GM21367 (cell line): Measurements from ENCODE around the gene TTC9.
"Not testable (repeated sequence)": the region's sequence is repeated elsewhere in the genome, so short reads cannot be mapped to it uniquely, and the experiment has no call there.

Experiments used
- ATAC-seq: cut with Tn5 transposase; IDR thresholded peaks from one replicate; pipeline ENCODE4 v1.9.1; 2021; ENCODE audit not compliant: unreplicated experiment

Gene TTC9

DNA sequence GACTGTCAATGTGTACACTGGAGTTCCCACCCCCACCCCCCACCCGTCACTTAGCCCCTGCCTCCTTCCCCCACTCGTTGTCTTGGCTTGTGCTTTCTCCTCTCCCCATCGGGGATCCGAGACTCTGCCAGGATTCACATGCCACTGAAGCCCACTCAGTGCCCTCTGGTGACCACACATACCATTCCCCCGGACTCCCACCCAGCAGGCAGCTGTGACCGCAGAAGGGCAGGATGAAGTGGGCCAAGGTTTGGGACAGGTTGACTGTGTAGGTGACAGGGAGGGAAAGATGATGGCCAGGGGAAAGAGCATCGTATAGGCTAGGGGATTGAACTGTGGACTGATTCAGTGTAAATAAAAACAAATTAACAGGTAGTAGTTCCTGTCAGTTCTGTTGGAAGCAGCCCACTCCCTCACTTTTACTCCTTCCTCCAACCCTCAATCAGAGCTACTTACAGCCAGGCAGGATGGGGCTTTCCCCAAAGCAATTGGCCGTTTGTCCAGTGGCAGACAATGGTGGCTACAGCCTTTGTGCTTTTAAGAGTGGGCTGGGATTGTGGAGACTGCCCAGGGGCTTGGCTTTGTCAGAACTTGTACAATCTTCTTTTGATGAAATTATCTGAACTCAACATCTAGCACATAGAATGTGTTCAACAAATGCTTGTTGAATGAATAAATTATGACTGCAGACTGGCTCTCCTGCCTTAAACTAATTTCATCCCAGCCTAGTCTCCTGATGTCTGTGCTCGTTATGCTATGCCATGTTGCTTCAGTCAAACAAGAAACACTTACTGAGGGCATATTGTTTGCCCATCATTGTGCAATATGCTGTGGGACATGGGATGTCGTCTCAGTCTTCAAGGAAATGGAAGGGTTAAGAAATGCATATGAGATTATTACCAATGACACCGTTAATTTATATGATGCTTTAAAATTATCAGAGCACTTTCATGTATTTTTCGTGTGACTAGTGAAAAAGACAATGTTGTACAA is 30.2 kb downstream of the TTC9 start:
- no peak for ATAC-seq

DNA sequence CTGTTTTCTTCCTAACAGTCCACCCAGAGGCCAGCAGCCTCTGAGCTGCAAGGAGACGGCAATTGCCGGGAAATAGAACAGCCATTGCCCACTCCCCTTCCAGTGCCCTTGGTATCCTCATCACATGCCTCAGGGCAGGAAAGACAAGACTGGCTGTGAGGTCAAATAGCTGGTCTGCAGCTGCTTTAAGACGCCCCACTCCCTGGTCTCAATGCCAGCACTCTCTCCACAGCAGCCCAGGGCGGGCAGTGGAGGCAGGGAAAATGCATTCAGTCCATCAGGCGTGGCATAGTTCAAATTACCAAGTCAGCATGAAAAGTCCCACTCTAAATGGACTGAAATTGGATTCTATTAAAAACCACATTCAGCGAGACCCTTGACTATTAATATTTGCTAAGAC is 35.6 kb downstream of the TTC9 start:
- ATAC-seq: no peak

DNA sequence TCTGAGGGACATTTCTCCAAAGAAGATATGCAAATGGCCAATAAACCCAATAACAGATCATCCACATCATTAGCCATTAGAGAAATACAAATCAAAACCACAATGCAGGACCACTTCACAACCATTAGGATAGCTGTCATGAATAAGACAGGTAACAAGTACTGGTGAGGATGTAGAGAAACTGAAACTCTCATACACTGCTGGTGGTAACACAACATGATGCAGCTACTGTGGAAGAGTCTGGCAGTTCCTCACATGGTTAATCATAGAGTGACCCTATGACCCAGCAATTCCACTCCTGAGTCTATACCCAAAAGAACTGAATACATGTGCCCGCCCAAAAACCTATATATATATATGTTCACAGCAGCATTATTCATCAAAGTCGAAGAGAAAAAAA is 39.0 kb downstream of the TTC9 start:
- no peak for ATAC-seq

DNA sequence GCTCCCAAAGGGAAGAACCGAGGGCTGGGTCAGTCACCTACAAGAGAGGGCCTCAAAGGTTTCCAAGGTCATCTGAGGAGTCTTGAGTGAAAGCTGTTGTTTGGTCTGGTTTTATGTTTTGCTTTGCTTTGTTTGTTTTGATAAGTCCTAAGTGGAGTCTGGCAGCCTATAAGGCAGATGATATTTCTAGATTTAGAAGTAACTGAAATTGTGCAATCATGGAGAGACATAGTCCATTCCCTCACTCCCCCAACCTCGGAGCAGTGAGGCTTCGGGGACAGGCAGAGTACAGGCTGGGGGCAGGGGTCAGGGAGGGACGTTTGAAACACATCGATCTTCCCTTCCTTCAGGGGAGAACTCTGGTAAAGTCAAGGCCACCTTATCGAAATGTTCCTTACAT is 42.3 kb downstream of the TTC9 start:
- no peak for ATAC-seq

DNA sequence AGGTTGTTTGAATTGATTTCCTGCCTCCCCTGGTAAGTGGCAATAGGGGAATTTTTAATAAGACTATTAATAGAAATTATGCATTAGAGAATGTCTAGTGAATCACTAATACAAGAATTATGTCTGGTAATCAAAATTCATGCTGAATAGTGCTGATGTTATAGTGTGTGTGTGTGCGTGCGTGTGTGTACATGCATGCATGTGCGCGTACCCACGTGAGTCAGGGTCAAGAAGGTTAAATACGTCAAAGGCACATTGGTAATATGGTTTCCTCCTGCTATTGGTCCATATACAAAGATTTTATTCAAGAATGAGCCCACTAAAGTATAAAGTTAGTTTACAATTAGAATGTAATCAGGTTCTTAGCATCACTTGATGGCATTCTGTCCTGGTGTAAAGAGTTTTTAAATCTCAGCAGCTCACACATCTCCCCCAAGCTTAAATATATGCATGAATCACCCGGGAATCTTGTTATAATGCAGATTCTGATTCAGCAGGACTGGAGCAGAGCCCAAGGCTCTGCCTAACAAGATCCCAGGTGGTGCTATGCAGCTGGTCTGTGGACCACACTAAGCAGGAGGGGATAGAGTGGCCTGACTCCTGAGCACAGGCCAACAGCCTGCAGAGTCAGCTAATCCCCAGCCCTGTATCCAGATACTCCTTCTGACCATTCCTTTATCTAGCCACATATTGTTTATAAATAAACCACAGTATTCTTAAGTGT is 43.9 kb downstream of the TTC9 start:
- ATAC-seq: no peak

DNA sequence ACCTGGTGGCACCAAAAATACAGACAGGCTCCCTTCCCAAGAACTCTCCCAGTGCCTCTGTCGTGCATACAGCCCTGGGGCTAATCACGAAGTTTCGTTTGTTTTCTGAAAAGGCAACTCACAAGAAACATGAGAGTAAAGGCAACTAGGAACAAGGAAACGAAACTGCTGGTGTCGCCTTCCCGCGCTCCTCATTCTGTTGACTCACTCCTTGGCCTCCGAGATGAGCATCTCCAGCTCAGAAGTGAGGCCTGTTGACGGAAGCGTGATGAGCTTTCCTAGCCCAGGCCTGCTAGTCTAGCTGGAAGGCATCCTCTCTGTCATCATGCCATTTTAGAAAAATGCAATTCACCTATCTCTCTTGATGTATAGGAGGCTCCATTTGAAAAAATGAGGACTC is 50.5 kb downstream of the TTC9 start:
- ATAC-seq: no peak

DNA sequence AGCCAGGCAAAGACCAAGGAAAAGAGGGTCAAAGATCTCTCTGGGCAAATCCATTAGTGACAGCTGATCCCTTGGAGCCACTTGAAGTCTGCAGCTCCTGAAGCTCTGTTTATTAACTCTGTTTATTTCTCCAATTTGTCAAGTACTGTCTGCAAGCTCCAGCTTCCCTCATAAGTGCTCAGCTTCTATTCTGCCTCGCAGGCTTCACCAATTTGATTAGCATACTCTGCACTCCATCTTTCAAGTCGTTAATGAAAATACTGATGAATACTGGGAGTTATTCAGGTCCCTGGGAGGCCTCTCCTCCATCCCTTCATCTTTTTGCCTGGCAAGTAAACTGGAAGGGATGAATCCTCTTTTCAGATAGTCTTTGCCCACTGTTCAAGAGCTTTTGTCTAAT is 54.3 kb downstream of the TTC9 start:
- no peak for ATAC-seq

DNA sequence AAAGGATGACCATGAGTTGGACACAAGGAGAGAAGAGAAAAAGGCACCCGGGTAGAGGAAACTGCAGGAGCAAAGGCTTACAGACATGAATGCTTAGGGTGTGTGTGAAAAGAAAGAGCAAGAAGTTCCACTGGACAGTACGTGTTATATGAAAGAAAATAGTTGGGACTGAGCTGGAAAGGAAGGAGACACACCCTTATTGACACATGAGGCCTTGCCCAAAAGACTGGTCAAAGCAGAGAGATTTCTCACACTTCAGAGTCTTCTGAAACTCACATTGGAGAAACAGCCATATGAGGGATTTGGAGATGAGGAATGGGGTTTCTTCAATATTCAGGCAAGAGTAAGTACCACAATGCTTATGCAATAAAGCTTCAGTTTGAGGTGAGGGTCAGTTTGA is 56.0 kb downstream of the TTC9 start:
- no peak for ATAC-seq

DNA sequence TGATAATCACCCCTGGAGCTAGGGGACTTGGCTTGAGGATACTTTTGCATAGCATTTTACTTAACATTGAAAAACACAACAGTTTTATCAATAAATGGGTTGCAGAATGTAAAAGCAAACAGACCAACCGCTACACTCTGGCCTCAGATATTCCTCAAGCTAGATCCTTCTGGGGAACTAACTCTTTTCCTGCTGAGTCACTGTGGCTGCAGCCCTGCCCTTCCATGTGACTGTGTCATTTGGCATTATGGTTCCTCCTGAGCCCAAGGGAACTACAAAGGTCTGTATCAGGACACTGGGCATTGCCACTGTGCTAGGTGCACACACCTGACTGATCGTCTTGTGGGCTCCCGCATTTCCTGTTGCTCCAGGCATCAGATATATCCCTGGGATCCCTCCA is 56.6 kb downstream of the TTC9 start:
- ATAC-seq: no peak

DNA sequence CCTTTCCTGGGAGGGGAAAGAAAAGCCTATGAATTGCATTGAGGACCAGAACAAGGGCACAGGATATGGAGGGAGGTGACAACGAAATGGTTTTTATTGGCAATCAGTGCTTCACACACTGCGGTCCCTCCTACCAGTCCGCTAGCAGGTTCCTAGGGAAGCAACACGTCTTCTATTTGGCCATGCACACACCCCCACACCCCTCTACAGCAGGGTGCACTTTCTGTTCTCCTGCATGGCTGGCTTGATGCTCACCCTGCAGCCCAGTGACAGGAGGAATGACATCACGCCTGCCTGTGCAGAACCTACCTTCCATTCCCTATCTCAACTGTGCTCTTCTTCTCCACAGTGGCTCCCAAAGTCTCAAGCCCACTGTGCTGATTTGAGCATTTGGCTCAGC is 57.9 kb downstream of the TTC9 start:
- no peak for ATAC-seq

DNA sequence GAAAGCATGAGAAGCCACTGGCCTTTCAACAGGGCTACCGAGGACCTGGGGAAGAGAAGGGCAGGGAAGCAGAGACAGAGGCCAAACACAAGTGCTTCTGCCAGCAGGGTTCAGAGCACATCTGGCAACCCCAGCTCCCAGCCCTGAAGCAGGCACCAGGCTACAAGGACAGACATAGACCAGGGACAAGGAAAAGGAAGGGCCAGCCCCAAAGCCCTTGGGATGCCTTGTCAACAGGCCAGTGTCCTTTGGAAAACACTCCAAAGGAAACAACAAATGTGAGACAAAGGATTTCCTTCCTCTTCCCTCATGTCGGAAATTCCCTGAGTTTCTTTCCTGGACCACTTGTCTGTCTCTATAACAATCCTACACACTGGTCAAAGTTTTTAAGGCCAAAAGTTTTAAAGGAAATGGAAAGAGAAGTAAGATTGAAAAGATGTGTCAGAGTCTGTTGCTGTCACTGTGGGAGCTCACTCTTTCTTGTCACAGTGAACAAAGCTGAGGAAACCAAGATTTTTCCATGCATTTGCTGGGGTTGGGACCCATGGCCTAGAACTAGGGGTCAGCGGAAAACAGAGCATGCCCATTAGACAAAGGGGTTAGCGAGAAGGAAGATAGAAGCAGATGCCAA is 59.4 kb downstream of the TTC9 start:
- no peak for ATAC-seq

DNA sequence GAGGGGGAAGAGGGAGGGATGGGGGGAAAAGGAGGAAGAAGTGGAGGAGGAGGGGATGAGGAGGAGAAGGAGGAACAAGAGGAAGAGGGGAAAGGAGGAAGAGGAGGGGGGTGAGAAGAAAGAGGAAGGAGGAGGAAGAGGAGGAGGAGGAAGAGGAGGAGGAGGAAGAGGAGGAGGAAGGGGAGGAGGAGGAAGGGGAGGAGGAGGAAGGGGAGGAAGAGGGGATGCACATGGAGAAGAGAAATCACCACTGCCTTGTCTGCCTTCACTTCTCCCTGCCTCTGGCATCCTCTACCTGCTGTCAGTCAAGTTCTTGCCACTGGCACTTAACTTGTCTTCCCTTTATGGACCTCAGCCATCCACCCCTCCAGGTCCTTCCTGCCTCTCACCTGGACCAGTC is 59.9 kb downstream of the TTC9 start:
- no peak for ATAC-seq

DNA sequence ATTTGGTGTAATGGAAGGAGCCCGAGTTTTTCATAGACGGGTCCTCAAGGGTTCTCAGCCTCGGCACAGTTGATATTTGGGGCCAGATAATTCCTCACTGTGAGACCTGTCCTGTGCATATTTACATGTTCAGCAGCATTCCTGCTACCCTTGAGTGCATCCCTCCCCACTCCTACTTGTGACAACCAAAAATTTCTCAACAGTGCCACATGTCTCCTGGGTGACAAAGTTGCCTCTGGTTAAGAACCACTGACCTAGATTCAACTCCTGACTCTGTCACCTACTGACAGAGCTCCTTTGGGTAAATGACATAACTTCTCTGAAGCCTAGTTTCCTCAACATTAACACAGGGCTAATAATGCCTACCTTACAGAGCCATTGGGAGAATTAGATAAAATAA is 60.4 kb downstream of the TTC9 start:
- no peak for ATAC-seq

DNA sequence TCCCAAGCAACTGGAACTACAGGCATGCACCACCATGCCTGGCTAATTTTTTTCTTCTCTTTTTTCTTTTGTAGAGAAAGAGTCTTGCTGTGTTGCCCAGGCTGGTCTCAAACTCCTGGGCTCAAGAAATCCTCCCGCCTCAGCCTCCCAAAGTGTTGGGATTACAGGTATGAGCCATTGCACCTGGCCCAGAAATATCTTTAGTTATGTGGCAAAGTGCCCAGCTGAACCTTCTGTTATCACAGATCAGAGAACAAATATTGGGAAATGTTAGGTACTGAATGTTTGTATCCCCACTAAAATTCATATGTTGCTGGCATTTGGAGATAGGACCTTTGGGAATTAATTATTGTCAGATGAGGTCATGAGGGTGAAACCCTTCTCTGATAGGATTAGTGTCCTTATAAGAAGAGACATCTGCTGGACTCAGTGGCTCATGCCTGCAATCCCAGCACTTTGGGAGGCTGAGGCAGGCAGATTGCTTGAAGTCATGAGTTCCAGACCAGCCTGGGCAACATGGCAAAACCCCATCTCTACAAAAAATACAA is 62.0 kb downstream of the TTC9 start:
- not testable (repeated sequence) for ATAC-seq

DNA sequence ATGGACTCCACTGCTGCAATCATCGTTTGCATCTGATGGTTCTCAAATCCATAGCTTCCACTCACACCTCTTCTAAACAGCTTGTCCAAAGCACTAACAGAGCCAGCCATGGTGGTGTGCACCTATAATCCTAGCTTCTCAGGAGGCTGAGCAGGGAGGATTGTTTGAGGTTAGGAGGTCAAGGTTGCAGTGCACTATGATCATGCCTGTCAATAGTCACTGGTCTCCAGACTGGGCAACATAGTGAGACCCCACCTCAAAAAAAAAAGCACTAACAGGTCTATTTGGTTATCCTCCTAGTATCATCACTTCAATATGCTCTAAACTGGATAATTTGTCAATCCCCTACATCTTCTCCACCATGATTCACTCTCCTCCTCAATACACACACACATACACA is 63.2 kb downstream of the TTC9 start:
- no peak for ATAC-seq

DNA sequence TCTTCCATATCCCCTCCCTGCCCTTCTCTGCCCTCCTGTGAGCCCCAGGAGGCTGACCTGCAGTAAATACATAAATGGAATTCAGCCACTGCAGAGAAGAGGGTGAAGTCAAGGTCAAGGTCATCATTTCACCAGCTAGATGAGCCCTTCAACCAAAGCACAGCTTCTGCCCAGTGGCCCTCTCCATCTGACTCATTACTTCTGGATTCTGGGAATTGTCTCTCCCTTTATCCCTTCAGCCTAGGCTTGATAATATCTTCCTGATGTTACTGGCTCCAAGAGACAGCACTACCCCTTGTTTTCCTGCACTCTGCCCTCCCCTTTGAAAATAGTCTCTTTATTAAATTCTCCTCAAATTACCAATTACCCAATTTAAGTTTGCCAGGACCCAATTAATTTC is 64.5 kb downstream of the TTC9 start:
- no peak for ATAC-seq

DNA sequence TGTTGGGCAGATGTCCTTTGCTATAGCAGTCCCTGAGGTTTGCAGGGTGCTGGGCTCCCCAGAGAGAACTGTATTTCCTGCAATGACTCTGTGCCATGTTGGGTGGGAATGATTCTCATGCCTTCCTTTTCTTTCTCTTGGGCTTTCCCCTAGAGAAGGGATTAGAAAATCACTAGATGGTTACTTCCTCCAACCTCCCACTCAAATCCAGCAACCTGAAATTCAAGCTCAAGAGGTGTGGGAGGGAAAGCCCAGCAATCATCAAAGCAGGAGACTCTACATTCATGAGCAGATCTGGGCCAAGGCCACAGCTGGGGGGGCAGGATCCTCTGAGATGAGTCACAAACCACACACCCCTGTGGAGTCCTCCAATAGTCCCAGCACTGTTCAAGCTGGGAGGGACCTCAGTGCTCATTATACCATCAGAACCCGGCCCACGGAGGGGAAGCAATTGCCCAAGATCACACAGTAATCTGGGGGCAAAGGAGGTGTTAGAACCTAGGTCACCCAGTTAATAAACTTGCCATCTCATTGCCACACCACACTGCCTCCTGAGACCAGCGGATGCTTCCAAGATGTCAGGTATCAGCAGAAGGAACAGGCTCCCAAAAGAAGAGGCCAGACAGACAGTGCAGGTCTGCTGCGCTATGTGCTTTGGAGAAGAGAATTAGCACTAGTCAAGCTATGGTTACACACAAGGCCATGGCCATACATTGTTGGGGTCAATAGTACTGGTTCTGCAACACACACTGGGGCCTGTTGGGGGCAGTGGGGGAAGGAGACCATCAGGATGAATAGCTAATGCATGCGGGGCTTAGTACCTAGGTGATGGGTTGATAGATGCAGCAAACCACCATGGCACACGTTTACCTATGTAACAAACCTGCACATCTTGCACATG is 65.7 kb downstream of the TTC9 start:
- ATAC-seq: no peak

DNA sequence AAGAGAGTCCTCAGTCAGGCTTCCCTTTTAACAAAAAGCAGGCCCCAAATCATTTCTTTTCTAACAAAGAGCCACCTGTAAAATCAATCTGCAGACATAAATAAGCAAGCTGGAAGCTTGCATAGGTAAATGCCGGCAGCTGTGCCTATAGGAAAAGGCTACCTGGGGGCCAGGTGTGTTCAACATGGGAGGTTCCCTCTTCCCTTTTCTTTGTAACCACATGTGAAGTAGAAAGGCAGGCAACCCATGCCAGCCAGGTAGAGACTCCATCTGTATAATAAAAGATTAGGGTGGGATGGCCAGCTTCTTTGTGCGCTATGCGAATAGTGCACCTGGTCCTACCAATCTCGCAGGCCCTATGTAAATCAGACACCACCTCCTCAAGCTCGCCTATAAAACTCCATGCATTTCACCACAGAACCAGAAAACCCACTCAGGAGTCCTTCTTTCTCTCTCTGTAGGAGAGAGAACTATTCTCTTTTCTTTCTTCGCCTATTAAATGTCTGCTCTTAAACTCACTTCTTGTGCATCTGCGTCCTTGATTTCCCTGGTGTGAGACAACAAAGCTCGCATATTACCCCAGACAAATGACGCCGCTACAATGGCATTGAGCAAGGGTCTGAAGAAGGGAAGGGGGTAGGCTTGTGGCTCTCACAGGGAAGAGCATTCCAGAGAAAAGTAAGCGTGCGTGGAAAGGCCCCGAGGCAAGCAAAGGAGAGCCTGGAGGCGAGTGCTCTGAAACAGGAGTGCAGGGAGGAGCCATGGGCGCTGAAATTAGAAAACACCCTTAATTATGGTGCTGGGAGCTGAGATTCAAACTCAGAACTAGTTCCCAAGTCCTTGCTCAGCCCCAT is 67.2 kb downstream of the TTC9 start:
- ATAC-seq: no peak

DNA sequence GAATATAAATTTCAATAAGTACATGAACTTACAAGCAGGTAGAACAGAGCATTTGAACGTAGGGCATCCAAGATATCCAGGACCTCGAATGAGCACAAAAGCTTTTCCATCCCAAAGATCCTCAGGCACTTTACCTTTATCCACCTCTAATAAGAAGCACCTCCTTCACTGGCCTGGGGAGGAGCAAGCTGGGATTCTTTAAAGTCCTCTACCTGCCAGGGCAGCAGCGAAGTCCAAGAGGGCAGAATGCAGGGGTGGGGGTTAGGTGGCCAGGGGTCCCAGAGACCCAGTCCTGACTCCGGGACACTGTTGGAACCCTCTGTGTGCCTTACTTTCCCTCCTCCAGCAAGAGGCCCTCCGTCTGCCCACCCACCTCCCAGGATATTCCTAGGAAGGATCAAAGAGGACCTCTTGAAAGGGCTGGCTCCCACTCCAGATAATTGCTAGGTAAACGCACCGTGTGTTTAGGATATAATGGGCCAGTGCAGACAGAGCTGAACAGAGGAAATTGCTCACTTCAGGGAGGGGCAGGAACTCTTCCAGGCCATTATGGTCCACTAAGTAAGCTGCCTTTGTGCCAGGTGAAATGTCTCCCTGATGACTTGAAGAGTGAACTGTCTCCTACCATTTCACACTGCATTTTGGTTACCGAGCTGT is 68.1 kb downstream of the TTC9 start:
- no peak for ATAC-seq
